ENCODE measurements around the gene PNKD.

Gene PNKD

DNA sequence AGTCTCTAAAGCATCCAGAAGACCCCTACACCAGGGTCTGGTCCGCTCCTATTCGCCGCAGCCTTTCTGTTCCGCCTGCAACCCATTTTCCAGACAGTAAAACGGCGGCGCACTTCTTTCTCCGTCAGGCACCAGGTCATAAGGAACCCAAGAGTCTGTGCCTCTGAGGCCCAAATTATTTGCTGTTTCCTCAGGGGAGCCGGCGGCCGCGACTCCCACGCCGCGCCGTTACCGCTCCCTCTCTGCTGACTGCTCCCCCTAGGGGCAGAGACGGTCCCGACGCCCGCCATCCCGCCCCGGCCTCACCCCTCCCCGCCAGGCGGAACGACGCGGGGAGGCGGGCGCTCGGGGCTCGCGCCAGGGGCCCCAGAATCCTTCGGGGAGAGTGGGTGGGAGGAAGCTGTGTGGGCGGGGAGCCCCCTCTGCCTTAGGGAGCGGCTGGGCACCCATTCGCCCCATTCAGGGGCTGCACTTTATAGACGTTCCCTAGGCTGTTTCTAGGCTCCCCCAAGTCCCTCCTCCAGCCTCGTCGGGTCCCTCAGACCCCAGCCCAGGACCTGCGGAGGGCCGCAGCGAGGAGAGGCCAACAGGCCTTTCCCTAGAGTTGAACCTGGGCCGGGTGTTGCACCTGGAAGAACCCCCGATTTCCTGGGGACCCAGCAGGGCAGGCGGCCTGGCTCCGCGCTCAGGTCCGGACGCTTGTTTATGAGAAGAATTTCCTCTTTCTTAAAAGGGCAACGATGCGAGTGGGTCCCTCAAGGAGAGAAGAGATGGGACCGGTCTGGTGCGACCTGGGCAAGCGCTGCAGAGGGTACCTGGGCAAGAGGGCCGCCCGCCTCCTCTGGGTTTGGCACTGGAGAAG, 125.7 kb downstream of the PNKD start:
- peak; percentile 86 to 92 (median 90) for DNase-seq (ENCODE audit: low read depth in 3 of 3)

Measured in stimulated activated CD4-positive, alpha-beta T cell treated with anti-CD3 and anti-CD28 coated beads, TNF-alpha, amount 100 ng/mL, for 4 hours (primary cell).